D341Med (cell line): Measurements from ENCODE around the gene IFNA5.

Source experiments
- DNase-seq: peaks from one replicate; pipeline ENCODE4 v3.0.0; 2012; ENCODE audit warnings: low spot score

Gene IFNA5

DNA sequence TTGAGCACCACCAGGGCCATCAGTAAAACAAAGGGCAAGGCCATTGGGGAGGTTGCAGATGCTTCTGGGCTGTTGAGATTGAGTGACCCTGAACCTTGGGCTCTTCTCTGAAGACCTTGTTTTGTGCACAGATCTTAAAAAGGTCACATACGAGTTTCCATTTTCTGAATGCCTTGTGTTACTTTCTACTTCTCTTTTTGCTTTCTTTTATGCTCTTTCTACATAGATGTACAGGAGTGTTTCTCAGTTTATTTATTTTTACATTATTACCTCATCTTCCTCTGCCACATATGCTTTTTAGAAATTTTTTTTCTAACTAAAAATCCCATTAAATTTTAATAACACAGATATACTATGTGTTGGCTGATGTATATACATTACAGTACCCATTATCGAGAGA, at the start of gene IFNA5:
TSS of gene IFNA5 (minus strand) at position 101 of the 400 bp plus-strand sequence. CDS start at position 44, 57 bp downstream.
- DNase-seq: no peak

DNA sequence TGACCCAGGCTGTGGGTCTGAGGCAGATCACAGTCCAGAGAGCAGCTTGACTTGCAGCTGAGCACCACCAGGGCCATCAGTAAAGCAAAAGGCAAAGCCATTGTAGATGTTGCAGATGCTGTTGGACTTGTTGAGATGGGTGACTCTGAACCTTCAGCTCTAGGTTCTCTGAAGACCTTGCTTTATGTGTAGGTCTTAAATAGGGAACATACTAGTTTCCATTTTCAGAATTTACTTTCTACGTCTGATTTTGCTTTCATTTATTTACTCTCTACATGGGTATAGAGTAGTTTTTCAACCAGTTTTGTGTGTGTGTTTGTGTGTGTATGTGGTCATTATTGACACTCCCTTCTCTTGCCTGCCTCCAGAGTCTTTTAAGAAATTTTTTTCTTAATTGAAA, 45.7 kb upstream of the IFNA5 start, which contains the start of gene IFNA6:
TSS of gene IFNA6 (minus strand) at position 101 of the 400 bp plus-strand sequence. CDS start at position 101, 0 bp downstream.
- no peak for DNase-seq

DNA sequence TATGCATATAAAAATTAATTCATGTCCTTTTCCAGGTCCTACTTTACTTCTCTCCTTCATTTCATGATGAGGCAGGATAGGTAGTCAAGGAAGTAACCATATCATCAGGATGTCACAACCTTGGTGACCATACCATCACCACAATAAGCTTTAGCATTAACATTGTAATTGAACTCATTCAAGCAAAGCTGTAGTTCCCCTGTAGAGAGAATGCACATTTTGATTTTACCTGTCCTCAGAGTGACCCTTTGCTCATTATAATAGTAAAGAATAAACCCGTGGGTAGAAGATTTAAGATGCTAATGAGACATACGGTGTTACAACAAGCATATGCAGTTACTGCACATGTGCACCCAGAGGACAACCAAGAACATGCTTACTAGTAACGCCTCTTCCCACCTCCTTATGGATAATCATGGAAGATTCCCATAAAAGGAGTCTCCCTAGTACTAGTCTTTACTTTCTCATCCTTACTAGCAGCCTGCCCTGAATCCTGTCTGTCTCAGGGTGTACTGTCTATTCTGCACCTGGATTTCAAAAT, 43.4 kb upstream of the IFNA5 start:
- DNase-seq: no peak

DNA sequence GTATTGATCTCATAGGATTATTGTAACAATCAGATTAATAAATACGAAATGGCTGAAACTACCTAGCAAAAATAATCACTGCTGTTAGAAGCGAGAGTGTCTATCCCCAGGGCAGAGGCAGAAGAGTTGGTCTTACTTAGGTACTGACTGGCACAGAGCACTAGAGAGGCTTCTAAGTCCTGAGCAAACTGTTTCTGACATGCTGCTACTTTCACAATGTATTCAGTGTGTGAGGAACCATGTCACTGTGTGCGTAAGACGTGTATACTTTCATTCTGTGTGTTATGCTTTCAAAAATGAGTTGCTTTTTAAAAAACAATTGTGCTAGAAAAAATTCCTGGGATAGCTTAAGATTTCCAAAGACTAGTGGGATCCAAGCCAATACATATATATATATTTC, 35.6 kb upstream of the IFNA5 start:
- no peak for DNase-seq

DNA sequence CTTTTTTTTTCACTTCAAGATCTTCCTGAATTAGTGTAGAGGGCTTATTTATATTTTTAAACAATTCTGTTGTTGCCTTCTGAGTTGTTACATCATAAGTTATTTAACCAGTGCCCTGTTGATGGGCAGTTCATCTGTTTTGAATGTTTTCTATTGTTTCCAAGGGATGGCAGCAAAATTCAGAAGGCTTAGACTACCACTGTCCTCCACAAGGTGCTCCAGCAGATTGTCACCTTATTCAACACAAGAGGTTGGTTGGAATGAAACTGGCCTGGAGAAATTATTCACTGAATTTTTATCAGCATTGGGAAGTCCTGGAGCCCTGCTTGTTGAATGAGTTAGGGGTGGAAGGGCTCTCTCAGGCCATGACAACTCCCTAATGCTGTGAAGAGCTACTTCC, 31.3 kb upstream of the IFNA5 start:
- DNase-seq: no peak

DNA sequence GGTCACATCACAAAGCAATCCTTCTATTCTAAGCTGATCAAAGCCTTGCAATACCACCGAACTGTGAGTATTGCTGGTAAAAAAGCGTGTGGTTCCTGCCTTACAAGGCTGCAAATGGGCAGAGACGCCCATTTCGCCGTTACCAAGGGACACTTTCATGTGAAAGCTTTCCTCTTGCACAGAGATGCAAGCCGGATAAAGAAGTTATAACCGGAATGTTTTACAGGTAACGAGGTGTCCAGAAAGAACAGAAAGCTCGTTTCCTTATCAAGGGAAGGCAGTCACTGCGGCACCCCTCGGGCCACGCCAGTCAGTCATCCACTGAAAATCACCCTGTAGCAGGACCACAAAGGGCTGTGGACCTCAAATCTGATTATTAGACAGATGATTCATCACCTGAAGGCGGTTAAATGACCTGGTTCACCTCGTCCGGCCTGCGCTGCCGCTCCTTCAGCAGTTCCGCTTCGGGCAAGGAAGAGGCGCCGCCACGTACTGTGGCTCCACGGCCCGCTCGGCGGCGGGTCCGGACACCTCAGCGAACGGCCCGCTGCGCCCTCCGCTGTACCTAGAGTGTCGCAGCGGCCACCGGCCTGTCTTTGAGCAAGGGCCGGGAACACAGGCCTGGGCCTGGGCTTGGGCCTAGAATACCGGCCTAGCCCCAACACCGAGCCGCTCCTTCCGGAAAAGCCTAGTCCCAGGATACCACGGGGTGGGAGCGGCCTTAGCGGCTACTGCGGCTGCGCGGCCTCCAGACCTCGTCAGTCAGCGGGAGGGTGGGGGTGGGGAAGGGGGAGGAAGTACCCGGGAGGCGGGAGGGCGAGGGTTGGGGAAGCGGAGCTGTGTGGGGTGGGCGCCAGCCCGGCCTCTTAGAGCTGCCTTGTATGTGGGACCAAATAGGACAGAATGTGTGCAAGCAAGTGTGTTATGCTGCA, 29.9 kb upstream of the IFNA5 start, which contains the start of gene KLHL9:
TSS of gene KLHL9 (minus strand) at position 704 of the 932 bp plus-strand sequence. CDS start at position 159, 545 bp downstream.
- DNase-seq: peak; percentile 94

DNA sequence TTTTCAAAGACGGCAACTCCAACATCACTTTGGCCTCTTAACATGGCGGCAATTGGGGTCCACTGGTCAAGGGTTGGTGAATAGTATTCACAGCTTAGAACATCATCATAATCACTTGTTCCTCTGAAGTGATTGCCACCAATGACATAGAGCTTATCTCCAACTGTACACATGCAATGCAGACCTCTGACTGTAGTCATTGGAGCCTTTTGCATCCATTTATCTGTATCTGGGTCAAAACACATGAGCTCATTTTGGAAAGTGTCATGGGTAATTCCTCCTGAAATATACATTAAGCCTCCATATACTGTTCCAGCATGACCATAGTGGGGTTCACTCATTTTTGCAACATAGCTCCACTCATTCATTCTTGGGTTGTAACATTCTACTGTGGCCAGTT, 28.1 kb upstream of the IFNA5 start:
- DNase-seq: no peak

DNA sequence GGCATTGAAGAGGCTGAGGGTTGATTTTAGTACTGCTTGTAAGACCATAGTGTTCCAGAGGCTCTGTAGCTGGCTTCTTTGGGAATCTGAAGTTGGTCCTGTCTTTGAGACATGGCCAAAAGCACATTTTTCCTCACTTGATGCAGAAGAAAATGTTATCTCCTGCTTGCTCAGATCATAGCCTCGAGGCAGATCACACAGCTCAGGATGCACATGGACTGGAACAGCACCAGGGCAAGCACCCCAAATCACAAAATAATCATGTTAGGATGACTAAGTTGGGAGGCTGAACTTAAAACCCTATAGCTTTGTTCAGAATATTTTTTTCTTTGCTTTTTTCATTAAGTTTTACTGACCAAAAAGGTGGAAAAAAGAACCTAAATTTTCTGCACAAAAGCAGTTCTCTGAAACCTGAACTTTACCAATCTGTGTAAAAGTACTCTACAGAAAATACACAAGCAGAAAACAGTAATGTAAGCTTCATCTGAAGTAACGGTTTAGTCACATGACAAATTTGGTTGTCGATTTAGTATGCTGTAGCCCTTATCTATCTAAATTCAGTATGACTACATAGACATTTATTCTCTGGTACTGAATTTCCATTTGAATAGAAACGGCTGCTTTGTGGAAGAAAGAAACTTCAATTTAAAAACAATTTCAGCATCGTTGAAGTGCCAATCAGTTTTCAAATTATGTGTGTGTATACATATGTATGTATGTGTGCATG, 26.7 kb upstream of the IFNA5 start:
- DNase-seq: no peak

DNA sequence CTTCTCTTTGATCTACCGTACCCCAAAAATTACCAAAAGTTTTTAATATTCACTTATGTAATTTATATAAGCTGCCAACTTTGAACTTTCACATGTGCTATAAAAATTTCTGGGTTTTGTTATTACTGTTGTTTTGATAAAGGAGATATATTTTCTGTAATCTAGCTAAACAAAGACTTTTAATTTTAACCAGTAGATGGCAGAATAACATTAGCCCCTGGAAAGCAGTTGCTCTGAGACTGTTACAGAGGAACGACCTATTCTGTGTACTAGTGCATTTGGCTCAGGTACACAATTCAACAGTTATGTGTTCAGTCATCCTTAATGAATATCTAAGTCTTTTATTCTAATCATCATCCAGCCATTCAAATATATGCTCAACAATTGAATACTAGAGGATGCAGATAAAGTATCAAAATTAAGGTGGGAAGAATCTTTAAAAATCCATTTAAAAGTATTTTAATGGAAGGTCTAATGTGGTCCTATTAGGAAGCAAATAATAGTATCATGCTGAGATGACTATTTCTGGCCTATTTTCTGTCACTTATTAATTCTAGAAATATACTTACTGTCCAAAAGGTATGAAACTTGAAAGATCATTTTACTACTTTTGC, 21.5 kb upstream of the IFNA5 start:
- DNase-seq: peak; percentile 43

DNA sequence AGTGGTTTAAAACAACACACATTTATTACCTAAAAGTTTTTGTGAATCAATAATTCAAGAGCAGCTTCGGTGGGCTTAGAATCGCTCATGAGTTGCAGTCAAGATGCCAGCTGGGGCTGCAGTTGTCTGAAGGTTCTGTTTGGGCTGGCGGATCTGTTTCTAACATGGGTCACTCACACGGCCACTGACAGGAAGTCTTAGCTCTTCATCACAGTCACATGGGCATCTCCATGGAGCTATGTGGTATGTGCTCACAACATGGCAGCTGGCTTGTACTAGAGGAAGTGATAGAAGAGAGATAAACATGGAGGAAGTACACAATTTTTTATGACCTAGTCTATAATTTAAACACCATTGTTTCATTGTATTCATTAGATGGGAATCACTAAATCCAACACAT, 18.9 kb upstream of the IFNA5 start:
- no peak for DNase-seq

DNA sequence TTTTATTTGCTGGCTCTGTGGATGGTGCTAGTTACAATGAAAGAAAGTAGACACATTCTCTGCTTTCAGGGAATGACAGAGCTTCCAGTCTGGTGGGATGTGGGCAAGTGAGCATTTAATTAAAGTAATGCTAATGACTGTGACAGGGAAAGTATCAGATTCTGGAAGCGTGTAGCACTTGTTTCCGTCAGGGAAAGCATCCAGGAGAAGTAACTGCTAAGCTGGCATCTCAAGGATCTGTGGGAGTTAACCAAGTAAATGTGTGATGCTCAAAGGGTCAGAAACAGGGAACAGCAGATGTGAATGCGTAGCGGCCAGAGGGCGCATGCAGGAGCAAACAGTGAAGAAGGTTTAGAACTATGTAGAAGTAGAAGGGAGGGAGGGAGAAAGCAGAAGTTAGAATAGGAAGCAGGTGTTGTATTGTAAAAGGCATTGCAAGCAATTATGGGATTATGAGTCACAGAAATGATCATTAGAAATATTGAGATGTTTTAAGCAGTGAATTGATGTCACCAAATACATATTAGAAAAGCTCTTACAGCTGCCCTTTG, 17.9 kb upstream of the IFNA5 start:
- DNase-seq: no peak

DNA sequence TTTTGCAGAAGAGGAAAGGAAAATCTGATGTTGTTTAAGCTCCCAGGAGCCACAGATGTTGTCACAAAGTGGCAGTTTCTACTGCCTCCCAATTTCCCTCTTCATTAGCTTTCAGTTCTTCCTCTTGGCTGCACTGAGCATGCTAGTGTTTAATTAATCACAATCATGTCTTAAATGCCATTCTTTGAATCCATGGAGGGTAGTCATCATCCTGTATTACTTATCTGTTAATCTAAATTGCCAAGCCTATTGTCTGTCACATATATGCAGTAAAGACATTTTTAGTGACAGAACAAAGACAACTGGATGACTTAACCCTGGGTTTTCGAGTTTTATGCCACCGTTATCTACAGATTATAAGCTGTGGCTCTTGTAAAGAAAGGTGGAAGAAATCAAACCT, 15.4 kb upstream of the IFNA5 start:
- DNase-seq: no peak

DNA sequence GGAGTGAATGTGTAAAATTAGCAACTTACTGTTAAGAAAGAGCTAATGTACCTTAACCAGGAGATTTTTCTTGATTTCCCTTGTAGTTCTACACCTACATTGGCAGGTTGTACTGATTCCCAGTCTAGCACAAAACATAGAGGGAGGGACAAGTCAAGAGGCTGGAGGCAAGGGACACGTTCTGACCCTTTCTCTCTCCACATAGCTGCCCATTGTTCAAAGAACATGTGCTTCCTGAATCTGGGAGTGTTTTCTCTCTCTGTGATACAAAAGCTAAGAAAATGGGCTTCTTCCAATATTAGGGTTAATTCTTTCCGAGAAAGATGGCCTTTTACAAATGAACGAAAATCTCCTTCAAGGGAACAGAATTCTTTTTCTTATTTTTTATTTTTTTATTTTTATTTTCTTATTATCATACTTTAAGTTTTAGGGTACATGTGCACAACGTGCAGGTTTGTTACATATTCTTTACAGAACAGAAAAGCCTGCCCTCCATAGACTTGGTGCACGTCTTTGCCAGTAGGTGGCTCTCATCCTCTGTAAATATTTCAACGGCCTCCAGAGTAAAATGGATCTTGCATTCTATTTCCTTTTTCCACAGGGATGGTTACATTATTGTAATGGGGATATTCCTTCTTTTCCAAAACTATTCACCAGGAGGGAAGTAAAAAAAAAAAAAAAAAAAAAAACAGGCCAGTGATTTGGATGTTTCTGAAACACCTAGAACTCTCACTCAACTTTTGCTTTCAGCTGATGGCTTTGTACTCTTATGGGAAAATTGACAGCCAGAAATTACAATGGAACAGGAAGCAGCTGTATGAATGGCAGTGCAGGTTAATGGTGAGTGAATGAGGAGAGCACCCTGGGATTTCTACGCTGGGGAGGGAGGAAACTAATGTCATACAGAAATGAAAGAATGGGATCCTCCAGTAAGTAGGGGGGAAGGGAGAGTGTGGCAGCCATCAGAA, 13.1 kb upstream of the IFNA5 start:
- peak; percentile 49 for DNase-seq

DNA sequence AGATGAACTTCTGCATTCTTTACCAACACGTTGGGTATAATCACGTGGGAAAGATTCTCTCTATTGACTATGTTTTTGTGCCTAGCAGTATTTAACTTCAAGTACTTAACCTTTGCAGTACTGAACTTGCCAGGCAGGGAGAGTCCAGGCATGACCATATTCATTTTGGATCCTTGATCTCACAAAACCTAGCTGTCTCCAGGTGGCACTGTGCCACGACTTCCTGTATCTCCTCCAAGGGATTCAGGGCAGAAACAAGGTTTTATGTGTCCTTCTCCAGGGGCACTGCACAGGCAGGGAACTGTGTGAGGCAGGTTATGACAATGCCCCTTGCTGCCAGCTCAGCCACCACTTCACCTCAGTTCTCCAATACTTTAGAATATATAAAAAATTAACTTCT, 11.7 kb upstream of the IFNA5 start:
- DNase-seq: no peak

DNA sequence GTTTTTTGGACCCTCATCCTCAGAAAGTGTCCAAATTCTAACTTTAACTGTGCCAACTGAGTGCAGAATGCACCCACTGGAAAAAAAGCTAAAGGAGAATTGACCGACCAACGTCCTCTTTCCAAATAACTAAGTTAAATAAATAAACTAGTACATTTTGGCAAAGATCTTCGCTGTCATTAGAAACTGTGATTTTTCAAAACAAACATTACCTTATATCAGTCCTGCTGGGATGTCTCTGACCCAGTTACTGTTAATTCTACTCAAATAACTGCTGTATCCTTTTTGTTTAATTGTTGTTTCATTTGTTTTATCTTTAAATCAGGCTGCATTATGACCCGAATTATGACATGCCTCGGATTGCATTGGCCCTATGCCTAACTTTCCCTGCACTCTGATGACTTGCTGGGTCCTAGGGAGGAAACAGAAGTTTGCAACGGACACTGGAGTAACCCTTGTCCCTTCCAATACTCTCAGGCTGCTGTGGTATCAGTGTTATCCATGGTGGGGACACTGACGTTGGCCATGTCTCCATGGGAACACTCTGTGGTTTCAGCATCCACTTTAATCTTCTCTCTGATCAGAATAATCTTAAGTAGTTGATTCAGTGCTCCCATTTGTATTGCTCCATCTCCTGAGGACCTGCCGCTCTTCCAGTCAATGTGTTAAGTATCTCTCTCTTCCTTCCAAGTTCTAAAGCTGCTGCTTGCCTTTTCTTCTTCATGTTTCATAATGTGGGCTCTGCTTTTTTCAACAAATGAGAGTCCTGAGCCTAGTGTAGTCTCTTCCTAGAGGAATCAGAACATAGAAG, 11.1 kb upstream of the IFNA5 start:
- DNase-seq: no peak

DNA sequence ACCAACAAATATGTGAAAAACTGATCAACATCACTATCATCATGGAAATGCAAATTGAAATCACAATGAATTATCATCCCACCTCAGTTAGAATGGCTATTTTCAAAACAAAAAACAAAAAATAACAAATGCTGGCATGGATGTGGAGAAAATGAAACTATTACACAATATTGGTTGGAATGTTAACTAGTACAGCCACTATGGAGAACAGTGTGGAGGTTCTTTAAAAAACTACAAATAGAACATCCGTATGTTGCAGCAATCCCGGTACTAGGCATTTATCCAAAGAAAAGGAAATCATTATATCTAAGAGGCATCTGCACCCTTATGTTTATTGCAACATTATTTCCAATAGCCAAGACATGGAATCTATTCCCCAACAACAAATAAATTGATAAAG, 9.0 kb upstream of the IFNA5 start:
- no peak for DNase-seq

DNA sequence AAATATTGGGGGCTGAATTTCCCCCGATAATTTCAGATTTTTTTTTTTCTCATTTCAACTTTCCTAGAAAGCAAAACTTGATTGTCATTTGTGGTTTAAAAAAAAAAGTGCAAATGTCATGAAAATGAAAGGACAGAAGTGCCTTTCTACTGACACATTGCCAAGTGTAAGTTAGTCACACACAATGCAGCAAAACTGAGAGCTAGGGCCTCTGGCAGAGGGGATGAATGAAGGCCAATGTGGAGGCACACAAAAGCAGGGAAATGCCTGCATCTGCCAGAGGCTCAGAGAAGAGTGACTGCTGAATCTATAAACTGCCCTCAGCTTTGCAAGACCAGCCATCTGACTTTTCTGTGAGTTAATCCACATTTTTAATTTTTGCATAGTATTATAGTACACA, 6.8 kb upstream of the IFNA5 start:
- DNase-seq: no peak

DNA sequence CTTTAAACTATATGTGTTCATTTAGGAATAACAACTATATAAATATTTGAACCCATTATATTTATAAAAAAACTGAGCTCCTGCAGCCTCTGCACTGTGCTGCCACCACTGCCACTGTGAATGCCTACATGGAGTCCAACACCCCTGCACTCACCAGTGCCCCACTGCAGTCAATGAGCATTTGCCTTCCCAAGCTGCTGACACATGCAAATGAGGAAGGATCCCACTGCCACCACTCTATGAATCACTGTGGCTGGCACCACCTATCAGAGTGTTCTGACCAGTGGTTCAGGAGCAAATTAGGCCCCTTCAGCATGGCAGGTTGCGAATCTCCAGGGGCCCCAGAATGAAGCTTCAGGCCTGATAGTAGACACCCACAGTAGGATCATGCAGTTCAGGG, 9.1 kb downstream of the IFNA5 start:
- no peak for DNase-seq

DNA sequence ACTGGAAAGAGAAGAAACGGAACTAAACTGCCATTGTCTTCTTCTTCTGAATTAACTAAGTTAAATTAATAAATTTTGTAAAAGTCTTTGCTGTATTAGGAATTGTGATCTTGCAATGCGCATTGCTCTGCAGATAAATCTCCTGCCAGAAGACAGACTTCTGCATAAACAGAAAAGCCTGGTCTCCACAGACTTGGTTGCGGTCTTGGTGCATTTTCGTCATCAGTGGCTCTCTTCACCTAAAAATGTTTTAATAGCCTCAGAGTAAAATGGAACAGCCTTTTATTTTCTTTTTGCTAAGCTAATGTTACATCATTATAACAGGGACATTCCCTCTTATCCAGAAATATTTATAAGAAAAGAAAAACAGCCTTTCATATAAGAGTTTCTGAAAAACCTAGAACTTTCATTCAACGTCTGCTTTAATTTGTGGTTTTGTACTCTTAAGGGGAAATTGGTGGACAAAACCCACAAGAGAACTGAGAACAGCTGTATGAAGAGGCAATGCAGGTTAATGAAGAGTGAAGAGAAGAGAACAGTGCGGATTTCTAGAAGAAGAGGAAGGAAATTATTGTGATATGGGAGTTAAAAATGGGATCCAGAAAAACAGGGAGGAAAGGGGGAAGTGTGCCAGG, 10.1 kb downstream of the IFNA5 start:
- no peak for DNase-seq
